DND-41 (cell line): ENCODE measurements around the gene ORMDL2.

ENCODE experiments used
- CTCF ChIP-seq: IDR thresholded peaks from 2 replicates; pipeline ENCODE4 v1.5.1; 2012; ENCODE audit warnings: borderline replicate concordance, low read length, moderate library complexity, mild to moderate bottlenecking; ENCODE audit not compliant: poor library complexity, severe bottlenecking; ENCODE audit errors: extremely low read depth
- EZH2 ChIP-seq: IDR thresholded peaks from 3 replicates; pipeline ENCODE4 v1.6.1; 2012; ENCODE audit warnings: borderline replicate concordance, low read depth, mild to moderate bottlenecking, moderate library complexity, low read length, inconsistent platforms; ENCODE audit not compliant: severe bottlenecking

DNA sequence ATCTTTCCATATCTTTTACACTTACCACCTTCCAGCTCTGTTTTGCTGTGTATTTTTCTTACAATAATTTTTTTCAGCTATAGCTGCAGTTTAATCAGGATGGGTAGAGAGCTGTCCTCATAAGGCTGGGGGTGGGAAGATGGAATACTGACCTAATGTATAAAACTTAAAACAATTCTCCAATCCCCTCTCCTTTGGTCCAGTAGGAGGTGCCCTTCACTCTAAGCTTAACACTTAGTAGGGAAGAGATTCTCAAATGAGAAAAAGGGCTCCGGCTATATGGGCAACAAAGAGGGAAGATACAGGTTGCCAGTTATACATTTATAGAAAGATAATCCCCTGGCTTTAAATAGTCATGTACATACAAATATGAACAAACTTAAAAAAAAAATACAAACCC is 2.8 kb downstream of the ORMDL2 start:
- TF ChIP-seq CTCF, result peak; percentile 32
- no peak for TF ChIP-seq EZH2
